HCT116 (cell line): Measurements from ENCODE around the gene PICALM. TPM values are rescaled to one million over a fixed set of nuclear protein-coding genes. Genes with fewer than 3 reads are reported as not detected.
"Not testable (repeated sequence)": the region's sequence is repeated elsewhere in the genome, so short reads cannot be mapped to it uniquely, and the experiment has no call there.

Experiments used
- ATAC-seq: fragments of 200-7000 bp; cut with Tn5 transposase; 2 replicates; pipeline ENCODE4 v1.9.1; 2020; ENCODE audit warnings: mild to moderate bottlenecking, moderate library complexity
- BruUV-seq: library from RNA; stranded (reverse); fragments of 400-500 nt; replicated peaks from 2 replicates; lab custom pipeline; 2021; lab: Mats Ljungman, UMichigan
- CTCF ChIA-PET: fragments of 300-600 bp; sonication (Branson Sonifier 250); formaldehyde crosslinking; loops from one replicate; lab custom pipeline; 2021; ENCODE audit warnings: antibody characterized with exemption; lab: Charles Lee
- POLR2A ChIA-PET: fragments of 300-600, 350-600 bp; sonication (Branson Sonifier 250); formaldehyde crosslinking; loops from one replicate; lab custom pipeline; 2021; ENCODE audit warnings: antibody characterized with exemption; lab: Charles Lee
- RAD21 ChIA-PET, 2 experiments: fragments of 300-600 bp; sonication (Branson Sonifier 250); formaldehyde crosslinking; loops; one replicate each; lab custom pipeline; 2023; ENCODE audit warnings: low total read pairs in 2 of 2; ENCODE audit not compliant: uncharacterized antibody in 2 of 2, unreplicated experiment in 2 of 2, low non-redundant PET in 1 of 2; lab: Charles Lee
- DNase-seq: peaks from one replicate; pipeline ENCODE4 v3.0.0-alpha.2; 2010; ENCODE audit warnings: low read depth, low spot score
- H2AFZ ChIP-seq: fragments of 200-600 bp; shearing (Covaris generic), sonication (generic); 2 replicates; pipeline ENCODE4 v1.6.1; 2017; ENCODE audit warnings: low read depth, mixed run types, mixed read lengths, antibody characterized with exemption, low read length; ENCODE audit not compliant: poor library complexity, severe bottlenecking
- H3K27ac ChIP-seq: 2 replicates; pipeline ENCODE4 v1.5.1; 2012; ENCODE audit warnings: low read depth, low read length
- H3K27me3 ChIP-seq: fragments of 200-600 bp; sonication (generic); 2 replicates; pipeline ENCODE4 v1.6.1; 2016; ENCODE audit warnings: mixed run types, low read length, mixed read lengths; ENCODE audit not compliant: insufficient read depth
- H3K36me3 ChIP-seq, 2 experiments: fragments of 200-500 bp in 1 of 2; fragments of 200-600 bp in 1 of 2; sonication (Bioruptor generic) in 1 of 2; sonication (generic) in 1 of 2; 2 replicates each; pipeline versions ENCODE4 v1.5.1 to v1.6.1; 2014 to 2016; ENCODE audit warnings: low read length in 2 of 2, inconsistent platforms in 1 of 2, mixed read lengths in 1 of 2, mixed run types in 1 of 2; ENCODE audit not compliant: insufficient read depth in 2 of 2, control insufficient read depth in 1 of 2
- H3K4me1 ChIP-seq, 2 experiments: fragments of 200-600 bp in 1 of 2; sonication (generic) in 1 of 2; 2 replicates each; pipeline versions ENCODE4 v1.5.1 to v1.6.1; 2012 to 2017; ENCODE audit warnings: low read length in 2 of 2, inconsistent platforms in 1 of 2, mild to moderate bottlenecking in 1 of 2, mixed read lengths in 1 of 2, mixed run types in 1 of 2, moderate library complexity in 1 of 2; ENCODE audit not compliant: insufficient read depth in 2 of 2, control insufficient read depth in 1 of 2
- H3K4me2 ChIP-seq: fragments of 200-600 bp; sonication (generic); 2 replicates; pipeline ENCODE4 v1.6.1; 2017; ENCODE audit warnings: mixed run types, low read length, mixed read lengths
- H3K4me3 ChIP-seq, 2 experiments: fragments of 200-600 bp in 1 of 2; sonication (generic) in 1 of 2; replicated peaks in 1 of 2; 2 replicates each; pipeline ENCODE4 v1.5.1; 2011 to 2016; ENCODE audit warnings: low read length in 2 of 2, control low read depth in 1 of 2, low read depth in 1 of 2, mild to moderate bottlenecking in 1 of 2, mixed read lengths in 1 of 2, mixed run types in 1 of 2
- H3K79me2 ChIP-seq: fragments of 200-600 bp; sonication (generic); 2 replicates; pipeline ENCODE4 v1.6.1; 2017; ENCODE audit warnings: mild to moderate bottlenecking, mixed run types, low read length, moderate library complexity, mixed read lengths; ENCODE audit not compliant: insufficient read depth
- H3K9ac ChIP-seq: fragments of 200-600 bp; sonication (generic); 2 replicates; pipeline ENCODE4 v1.6.1; 2016; ENCODE audit warnings: low read length, mixed read lengths
- H3K9me2 ChIP-seq: fragments of 200-600 bp; sonication (generic), shearing (Covaris generic); 2 replicates; pipeline ENCODE4 v1.6.1; 2017; ENCODE audit warnings: mixed run types, mild to moderate bottlenecking, moderate library complexity; ENCODE audit not compliant: insufficient read depth
- H3K9me3 ChIP-seq, 2 experiments: fragments of 200-500 bp in 1 of 2; fragments of 200-600 bp in 1 of 2; sonication (Bioruptor generic) in 1 of 2; sonication (generic) in 1 of 2; 2 replicates each; pipeline ENCODE4 v1.6.1; 2014 to 2017; ENCODE audit warnings: low read length in 2 of 2, mixed read lengths in 2 of 2, inconsistent platforms in 1 of 2, low read depth in 1 of 2, mild to moderate bottlenecking in 1 of 2, mixed run types in 1 of 2, moderate library complexity in 1 of 2; ENCODE audit not compliant: control insufficient read depth in 1 of 2, insufficient read depth in 1 of 2
- H4K20me1 ChIP-seq: fragments of 200-600 bp; sonication (generic), shearing (Covaris generic); 2 replicates; pipeline ENCODE4 v1.6.1; 2017; ENCODE audit warnings: mixed run types, mild to moderate bottlenecking, moderate library complexity; ENCODE audit not compliant: insufficient read depth
- CBX3 ChIP-seq: IDR thresholded peaks from 2 replicates; pipeline ENCODE4 v1.6.1; 2012; ENCODE audit warnings: low read depth
- CEBPB ChIP-seq: IDR thresholded peaks from 2 replicates; pipeline ENCODE4 v1.6.1; 2012; ENCODE audit warnings: low read depth
- EZH2 ChIP-seq: fragments of 200-600 bp; sonication (generic); IDR thresholded peaks from 2 replicates; pipeline ENCODE4 v1.6.1; 2017; ENCODE audit warnings: antibody characterized with exemption, mixed run types
- EZH2phosphoT487 ChIP-seq: fragments of 200-600 bp; IDR thresholded peaks from 2 replicates; pipeline ENCODE4 v1.6.1; 2018; ENCODE audit warnings: antibody characterized with exemption, borderline replicate concordance
- FOSL1 ChIP-seq: IDR thresholded peaks from 2 replicates; pipeline ENCODE4 v1.6.1; 2012; ENCODE audit warnings: low read depth
- JUND ChIP-seq: IDR thresholded peaks from 2 replicates; pipeline ENCODE4 v1.6.1; 2012
- SIN3A ChIP-seq: IDR thresholded peaks from 2 replicates; pipeline ENCODE4 v1.6.1; 2012; ENCODE audit warnings: low read depth
- SRF ChIP-seq: IDR thresholded peaks from 2 replicates; pipeline ENCODE4 v1.6.1; 2012; ENCODE audit warnings: low read depth
- YY1 ChIP-seq: IDR thresholded peaks from 2 replicates; pipeline ENCODE4 v1.6.1; 2011; ENCODE audit warnings: low read length, low read depth, moderate library complexity, mild to moderate bottlenecking; ENCODE audit not compliant: insufficient replicate concordance; ENCODE audit errors: extremely low read depth
- ZFX ChIP-seq: fragments of 450-650 bp; IDR thresholded peaks from 2 replicates; pipeline ENCODE4 v1.6.1; 2017
- ZNF274 ChIP-seq: fragments of 200-500 bp; sonication (Bioruptor generic); IDR thresholded peaks from 2 replicates; pipeline ENCODE4 v1.6.1; 2014; ENCODE audit warnings: mild to moderate bottlenecking, low read depth, low read length, inconsistent platforms
- intact Hi-C: fragments of 100-400 bp; cut with micrococcal nuclease; formaldehyde crosslinking; loops from 2 replicates; pipeline ENCODE4 v1.10.0; 2022
- total RNA-seq: library from RNA; stranded (reverse); gene quantifications from one replicate; pipeline ENCODE4 v1.2.1, GENCODE V29; 2021; ENCODE audit not compliant: unreplicated experiment
- TF ChIP-seq, protein P1 (sequence below): IDR thresholded peaks from 2 replicates; pipeline ENCODE4 v1.6.1; 2011; ENCODE audit warnings: mild to moderate bottlenecking, low read length, moderate library complexity; ENCODE audit not compliant: insufficient replicate concordance; ENCODE audit errors: extremely low read depth

The PICALM gene
- total RNA-seq, 1 experiment from 2014 or later, result 90.6 TPM

DNA sequence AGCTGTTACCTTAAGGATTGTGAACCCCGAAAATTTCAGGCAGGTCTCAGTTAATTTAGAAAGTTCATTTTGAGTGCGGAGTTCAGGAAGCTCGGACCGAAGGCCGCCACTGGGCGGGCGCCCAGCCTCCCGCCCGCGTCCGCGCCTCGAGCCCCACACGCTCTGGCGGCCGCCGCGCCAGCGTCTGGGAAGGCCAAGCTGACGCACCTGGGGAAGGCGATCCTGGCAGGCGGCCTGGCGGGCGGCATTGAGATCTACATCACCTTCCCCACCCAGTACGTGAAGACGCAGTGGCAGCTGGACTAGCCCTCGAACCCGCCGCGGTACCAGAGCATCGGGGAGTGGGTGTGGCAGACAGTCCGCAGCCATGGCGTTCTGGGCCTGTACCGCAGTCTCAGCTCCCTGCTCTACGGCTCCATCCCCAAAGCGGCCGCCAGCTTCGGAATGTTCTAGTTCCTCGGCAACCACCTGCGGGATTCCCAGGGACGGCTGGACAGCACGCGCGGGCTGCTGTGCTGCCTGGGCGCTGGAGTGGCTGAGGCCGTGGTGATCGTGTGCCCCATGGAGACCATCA lies 134.2 kb downstream of the PICALM start:
- no peaks in the 10 kb centered on the region for H3K9me2 ChIP-seq
- H3K9me3 ChIP-seq, result no peaks in the 10 kb centered on the region
- H3K27ac ChIP-seq, result no peak overlapping the region
- H3K4me3 ChIP-seq, result no peak overlapping the region
- no peak for DNase-seq
- H2AFZ ChIP-seq, result no peak overlapping the region
- ChIA-PET POLR2A (no interaction called here), CTCF (no interaction called here), RAD21 (no interaction called here)
- no peak overlapping the region for H3K4me2 ChIP-seq
- TF ChIP-seq YY1, result no peak
- TF ChIP-seq FOSL1, result no peak
- TF ChIP-seq SIN3A, result no peak
- no peak for TF ChIP-seq ZNF274
- no peak for TF ChIP-seq CEBPB
- no peak for TF ChIP-seq ZFX
- TF ChIP-seq JUND, result no peak
- no peak for TF ChIP-seq EZH2
- H3K27me3 ChIP-seq, result no peaks in the 10 kb centered on the region
- no peaks in the 10 kb centered on the region for H3K4me1 ChIP-seq
- no peaks in the 10 kb centered on the region for H4K20me1 ChIP-seq
- ATAC-seq, result no peak
- no peak overlapping the region for H3K9ac ChIP-seq
- intact Hi-C loops, result no loop called here
- no TSS peak for BruUV-seq
- H3K79me2 ChIP-seq, result no peaks in the 10 kb centered on the region
- H3K36me3 ChIP-seq, result no peaks in the 10 kb centered on the region

DNA sequence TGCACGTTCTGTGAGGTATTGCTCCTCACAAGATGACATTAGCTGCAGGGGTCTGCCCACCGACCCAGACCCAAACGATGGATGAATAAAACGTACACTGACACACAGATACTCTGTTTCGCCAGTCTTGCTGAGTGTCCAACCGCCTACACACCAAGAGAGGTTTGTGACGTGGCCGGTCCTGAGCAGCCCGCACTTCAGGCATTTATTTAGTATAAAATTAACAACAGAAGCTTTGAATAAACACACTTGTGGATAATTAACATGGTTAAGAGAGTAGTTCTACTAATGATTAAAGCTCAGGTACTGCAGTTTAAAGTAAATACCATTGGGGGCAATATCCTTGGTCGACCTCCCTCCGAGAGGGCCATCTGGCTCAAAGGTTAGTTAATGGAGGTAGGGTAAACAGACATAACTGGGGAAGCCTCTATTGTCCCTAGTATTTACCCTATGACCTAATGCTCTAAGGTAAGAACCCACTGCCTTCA lies 138.0 kb downstream of the PICALM start:
- CTCF ChIA-PET, result no interaction called here
- Histone ChIP-seq H3K79me2 (no peaks in the 10 kb centered on the region), H3K4me2 (no peak overlapping the region), H3K4me3 (no peak overlapping the region), H3K9me3 (no peaks in the 10 kb centered on the region), H4K20me1 (no peaks in the 10 kb centered on the region), H2AFZ (no peak overlapping the region), H3K36me3 (no peaks in the 10 kb centered on the region), H3K27ac (no peak overlapping the region), H3K9me2 (no peaks in the 10 kb centered on the region), H3K27me3 (no peaks in the 10 kb centered on the region), H3K4me1 (no peaks in the 10 kb centered on the region)
- BruUV-seq, result no TSS peak
- POLR2A ChIA-PET, result no interaction called here
- ATAC-seq (no peak), DNase-seq (no peak)
- RAD21 ChIA-PET, result no interaction called here
- intact Hi-C loops, result no loop called here
- TF ChIP-seq CBX3, result no peak
- no peak for TF ChIP-seq EZH2phosphoT487
- TF ChIP-seq, protein P1, sequence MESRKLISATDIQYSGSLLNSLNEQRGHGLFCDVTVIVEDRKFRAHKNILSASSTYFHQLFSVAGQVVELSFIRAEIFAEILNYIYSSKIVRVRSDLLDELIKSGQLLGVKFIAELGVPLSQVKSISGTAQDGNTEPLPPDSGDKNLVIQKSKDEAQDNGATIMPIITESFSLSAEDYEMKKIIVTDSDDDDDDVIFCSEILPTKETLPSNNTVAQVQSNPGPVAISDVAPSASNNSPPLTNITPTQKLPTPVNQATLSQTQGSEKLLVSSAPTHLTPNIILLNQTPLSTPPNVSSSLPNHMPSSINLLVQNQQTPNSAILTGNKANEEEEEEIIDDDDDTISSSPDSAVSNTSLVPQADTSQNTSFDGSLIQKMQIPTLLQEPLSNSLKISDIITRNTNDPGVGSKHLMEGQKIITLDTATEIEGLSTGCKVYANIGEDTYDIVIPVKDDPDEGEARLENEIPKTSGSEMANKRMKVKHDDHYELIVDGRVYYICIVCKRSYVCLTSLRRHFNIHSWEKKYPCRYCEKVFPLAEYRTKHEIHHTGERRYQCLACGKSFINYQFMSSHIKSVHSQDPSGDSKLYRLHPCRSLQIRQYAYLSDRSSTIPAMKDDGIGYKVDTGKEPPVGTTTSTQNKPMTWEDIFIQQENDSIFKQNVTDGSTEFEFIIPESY, result no peak
- no peak for TF ChIP-seq SRF
- no peak for TF ChIP-seq EZH2
- TF ChIP-seq, all 23 proteins: peak for 0
- no peak overlapping the region for H3K9ac ChIP-seq

DNA sequence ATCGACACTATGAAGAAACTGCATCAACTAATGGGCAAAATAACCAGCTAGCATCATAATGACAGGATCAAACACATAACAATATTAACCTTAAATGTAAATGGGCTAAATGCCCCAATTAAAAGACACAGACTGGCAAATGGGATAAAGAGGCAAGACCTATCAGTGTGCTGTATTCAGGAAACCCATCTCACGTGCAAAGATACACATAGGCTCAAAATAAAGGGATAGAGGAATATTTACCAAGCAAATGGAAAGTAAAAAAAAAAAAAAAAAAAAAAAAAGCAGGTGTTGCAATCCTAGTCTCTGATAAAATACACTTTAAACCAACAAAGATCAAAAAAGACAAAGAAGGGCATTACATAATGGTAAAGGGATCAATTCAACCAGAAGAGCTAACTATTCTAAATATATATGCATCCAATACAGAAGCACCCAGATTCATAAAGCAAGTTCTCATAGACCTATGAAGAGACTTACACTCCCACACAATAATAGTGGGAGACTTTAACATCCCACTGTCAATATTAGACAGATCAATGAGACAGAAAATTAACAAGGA lies 142.2 kb downstream of the PICALM start:
- H4K20me1 ChIP-seq, H3K79me2 ChIP-seq, H3K4me3 ChIP-seq, H3K36me3 ChIP-seq, H3K9me2 ChIP-seq, H3K27me3 ChIP-seq, intact Hi-C loops, H3K4me1 ChIP-seq, H3K4me2 ChIP-seq, RAD21 ChIA-PET, DNase-seq, H3K27ac ChIP-seq, H3K9ac ChIP-seq, H2AFZ ChIP-seq, ATAC-seq, POLR2A ChIA-PET, BruUV-seq, CTCF ChIA-PET, H3K9me3 ChIP-seq: not testable (repeated sequence)
